ENCODE data around the gene DNAJC5. TPM values are rescaled to one million over a fixed set of nuclear protein-coding genes. Genes with fewer than 3 reads are reported as not detected.

Gene DNAJC5
- total RNA-seq, 1 experiment from 2014 or later, result 59.5 TPM

DNA sequence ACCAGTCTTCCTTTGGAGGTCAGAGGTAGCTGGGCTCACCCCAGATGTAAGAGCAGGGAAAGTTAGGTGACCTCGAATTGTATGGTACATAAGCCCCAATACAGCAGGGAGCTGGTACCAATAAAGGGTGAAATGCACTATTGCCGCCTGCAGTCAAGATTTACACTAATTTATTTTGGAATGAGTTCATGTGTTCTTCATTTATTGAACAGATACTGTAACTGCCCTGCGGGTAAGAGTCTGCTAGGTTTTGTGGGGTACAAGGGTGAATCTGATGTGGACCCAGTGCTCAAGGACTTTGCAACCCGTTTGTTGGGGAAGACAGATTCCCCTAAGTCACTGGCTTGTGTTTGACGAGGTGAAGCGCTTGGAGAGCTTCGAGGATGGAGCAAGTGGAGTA is 2.5 kb upstream of the DNAJC5 start:
- ATAC-seq, result no peak
- Histone ChIP-seq H3K4me3 (ENCODE audit: low read depth in 2 of 2, low read length in 2 of 2) (no peak overlapping the region), H3K27ac (ENCODE audit: low read length) (no peak overlapping the region), H3K36me3 (ENCODE audit: control insufficient read depth, insufficient read depth, low read length) (peaks cover 12% of the 10 kb centered on the region), H3K9me3 (ENCODE audit: control insufficient read depth, insufficient read depth, low read depth, low read length) (no peaks in the 10 kb centered on the region), H3K27me3 (ENCODE audit: control insufficient read depth, insufficient read depth, low read length) (no peaks in the 10 kb centered on the region), H3K4me1 (ENCODE audit: control insufficient read depth, insufficient read depth, low read length) (peaks cover 13% of the 10 kb centered on the region)
- BruUV-seq (replicated peaks), result no TSS peak
- POLR2A ChIA-PET, result no interaction called here
- in situ Hi-C loops (cut with HindIII; ENCODE audit: low pct_unique_long_range_greater_than_20kb, low sequenced_read_pairs) (no loop called here), intact Hi-C loops (cut with micrococcal nuclease; ENCODE audit: unreplicated experiment) (no loop called here)
- TF ChIP-seq, protein P1, sequence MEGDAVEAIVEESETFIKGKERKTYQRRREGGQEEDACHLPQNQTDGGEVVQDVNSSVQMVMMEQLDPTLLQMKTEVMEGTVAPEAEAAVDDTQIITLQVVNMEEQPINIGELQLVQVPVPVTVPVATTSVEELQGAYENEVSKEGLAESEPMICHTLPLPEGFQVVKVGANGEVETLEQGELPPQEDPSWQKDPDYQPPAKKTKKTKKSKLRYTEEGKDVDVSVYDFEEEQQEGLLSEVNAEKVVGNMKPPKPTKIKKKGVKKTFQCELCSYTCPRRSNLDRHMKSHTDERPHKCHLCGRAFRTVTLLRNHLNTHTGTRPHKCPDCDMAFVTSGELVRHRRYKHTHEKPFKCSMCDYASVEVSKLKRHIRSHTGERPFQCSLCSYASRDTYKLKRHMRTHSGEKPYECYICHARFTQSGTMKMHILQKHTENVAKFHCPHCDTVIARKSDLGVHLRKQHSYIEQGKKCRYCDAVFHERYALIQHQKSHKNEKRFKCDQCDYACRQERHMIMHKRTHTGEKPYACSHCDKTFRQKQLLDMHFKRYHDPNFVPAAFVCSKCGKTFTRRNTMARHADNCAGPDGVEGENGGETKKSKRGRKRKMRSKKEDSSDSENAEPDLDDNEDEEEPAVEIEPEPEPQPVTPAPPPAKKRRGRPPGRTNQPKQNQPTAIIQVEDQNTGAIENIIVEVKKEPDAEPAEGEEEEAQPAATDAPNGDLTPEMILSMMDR (IDR thresholded peaks at IDR 0.05), result no peak
- no peak for TF ChIP-seq TCF7L2 (IDR thresholded peaks at IDR 0.05; ENCODE audit: low read depth, low read length)
- TF ChIP-seq SIN3A (IDR thresholded peaks at IDR 0.05; ENCODE audit: borderline replicate concordance, insufficient read depth, low read depth, low read length), result no peak
- TF ChIP-seq POLR2AphosphoS5 (IDR thresholded peaks at IDR 0.05; ENCODE audit: low read depth, low read length), result 0 out of 2 replicates have a peak, but pooled peaks have one; percentile 21
- DNase-seq (ENCODE audit: low read depth, low spot score), result no peak
- CTCF ChIA-PET, result no interaction called here

DNA sequence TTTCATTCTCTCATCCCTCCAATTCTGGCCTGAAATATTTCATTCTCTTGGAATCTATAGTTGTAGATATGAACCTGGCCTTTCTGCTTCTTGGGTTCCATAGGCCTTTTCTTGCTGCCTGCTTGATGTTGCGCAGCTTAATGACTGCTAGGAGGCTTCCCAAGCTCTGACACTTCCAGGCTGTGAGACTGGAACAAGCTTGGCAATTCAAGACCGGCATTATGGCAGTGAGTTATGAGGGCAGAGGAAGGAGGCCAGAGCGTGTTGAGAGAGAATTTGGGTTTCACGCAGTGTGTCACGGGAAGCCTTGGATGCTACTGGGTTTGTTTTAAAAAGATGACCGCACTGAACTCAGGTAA is 948 bp upstream of the DNAJC5 start:
- intact Hi-C loops (cut with micrococcal nuclease; ENCODE audit: unreplicated experiment) (no loop called here), in situ Hi-C loops (cut with HindIII; ENCODE audit: low pct_unique_long_range_greater_than_20kb, low sequenced_read_pairs) (no loop called here)
- peak; percentile 12 for ATAC-seq
- H3K36me3 ChIP-seq (ENCODE audit: control insufficient read depth, insufficient read depth, low read length), result peaks cover 12% of the 10 kb centered on the region
- peak overlapping the region; percentile 59; the same call in 1 of the 2 replicates for H3K27ac ChIP-seq (ENCODE audit: low read length)
- CTCF ChIA-PET, result interaction anchor here (0.7 kb wide), 1 partner anchor 80 kb away, joined by 4 read pairs; no protein-coding TSS in a partner anchor
- DNase-seq (ENCODE audit: low read depth, low spot score), result no peak
- H3K4me1 ChIP-seq (ENCODE audit: control insufficient read depth, insufficient read depth, low read length), result peaks cover 19% of the 10 kb centered on the region
- TF ChIP-seq, protein P2, sequence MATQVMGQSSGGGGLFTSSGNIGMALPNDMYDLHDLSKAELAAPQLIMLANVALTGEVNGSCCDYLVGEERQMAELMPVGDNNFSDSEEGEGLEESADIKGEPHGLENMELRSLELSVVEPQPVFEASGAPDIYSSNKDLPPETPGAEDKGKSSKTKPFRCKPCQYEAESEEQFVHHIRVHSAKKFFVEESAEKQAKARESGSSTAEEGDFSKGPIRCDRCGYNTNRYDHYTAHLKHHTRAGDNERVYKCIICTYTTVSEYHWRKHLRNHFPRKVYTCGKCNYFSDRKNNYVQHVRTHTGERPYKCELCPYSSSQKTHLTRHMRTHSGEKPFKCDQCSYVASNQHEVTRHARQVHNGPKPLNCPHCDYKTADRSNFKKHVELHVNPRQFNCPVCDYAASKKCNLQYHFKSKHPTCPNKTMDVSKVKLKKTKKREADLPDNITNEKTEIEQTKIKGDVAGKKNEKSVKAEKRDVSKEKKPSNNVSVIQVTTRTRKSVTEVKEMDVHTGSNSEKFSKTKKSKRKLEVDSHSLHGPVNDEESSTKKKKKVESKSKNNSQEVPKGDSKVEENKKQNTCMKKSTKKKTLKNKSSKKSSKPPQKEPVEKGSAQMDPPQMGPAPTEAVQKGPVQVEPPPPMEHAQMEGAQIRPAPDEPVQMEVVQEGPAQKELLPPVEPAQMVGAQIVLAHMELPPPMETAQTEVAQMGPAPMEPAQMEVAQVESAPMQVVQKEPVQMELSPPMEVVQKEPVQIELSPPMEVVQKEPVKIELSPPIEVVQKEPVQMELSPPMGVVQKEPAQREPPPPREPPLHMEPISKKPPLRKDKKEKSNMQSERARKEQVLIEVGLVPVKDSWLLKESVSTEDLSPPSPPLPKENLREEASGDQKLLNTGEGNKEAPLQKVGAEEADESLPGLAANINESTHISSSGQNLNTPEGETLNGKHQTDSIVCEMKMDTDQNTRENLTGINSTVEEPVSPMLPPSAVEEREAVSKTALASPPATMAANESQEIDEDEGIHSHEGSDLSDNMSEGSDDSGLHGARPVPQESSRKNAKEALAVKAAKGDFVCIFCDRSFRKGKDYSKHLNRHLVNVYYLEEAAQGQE (IDR thresholded peaks at IDR 0.05; ENCODE audit: insufficient read depth in 1 of 2, low read depth in 2 of 2, low read length in 1 of 2), result no peak
- no peak for TF ChIP-seq SIN3A (IDR thresholded peaks at IDR 0.05; ENCODE audit: borderline replicate concordance, insufficient read depth, low read depth, low read length)
- TF ChIP-seq, protein P1 (IDR thresholded peaks at IDR 0.05), result no peak
- TF ChIP-seq TCF7L2 (IDR thresholded peaks at IDR 0.05; ENCODE audit: low read depth, low read length), result no peak
- no peak for TF ChIP-seq POLR2AphosphoS5 (IDR thresholded peaks at IDR 0.05; ENCODE audit: low read depth, low read length)
- POLR2A ChIA-PET, result no interaction called here
- peak overlapping the region; percentile 55 to 74 for H3K4me3 ChIP-seq (ENCODE audit: low read depth in 2 of 2, low read length in 2 of 2)
- no TSS peak for BruUV-seq (replicated peaks)
- no peaks in the 10 kb centered on the region for H3K27me3 ChIP-seq (ENCODE audit: control insufficient read depth, insufficient read depth, low read length)
- no peaks in the 10 kb centered on the region for H3K9me3 ChIP-seq (ENCODE audit: control insufficient read depth, insufficient read depth, low read depth, low read length)

Data from Panc1 (cell line).